NOMO-1 treated with dmso at 0.1 percent for 144 hours (cell line): Measurements from ENCODE around the gene DAGLB.

ENCODE experiments used
- DNase-seq: peaks from one replicate; lab custom pipeline; 2025; ENCODE audit not compliant: unreplicated experiment; lab: John Stamatoyannopoulos, UW

DAGLB gene, protein sequence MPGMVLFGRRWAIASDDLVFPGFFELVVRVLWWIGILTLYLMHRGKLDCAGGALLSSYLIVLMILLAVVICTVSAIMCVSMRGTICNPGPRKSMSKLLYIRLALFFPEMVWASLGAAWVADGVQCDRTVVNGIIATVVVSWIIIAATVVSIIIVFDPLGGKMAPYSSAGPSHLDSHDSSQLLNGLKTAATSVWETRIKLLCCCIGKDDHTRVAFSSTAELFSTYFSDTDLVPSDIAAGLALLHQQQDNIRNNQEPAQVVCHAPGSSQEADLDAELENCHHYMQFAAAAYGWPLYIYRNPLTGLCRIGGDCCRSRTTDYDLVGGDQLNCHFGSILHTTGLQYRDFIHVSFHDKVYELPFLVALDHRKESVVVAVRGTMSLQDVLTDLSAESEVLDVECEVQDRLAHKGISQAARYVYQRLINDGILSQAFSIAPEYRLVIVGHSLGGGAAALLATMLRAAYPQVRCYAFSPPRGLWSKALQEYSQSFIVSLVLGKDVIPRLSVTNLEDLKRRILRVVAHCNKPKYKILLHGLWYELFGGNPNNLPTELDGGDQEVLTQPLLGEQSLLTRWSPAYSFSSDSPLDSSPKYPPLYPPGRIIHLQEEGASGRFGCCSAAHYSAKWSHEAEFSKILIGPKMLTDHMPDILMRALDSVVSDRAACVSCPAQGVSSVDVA

DNA sequence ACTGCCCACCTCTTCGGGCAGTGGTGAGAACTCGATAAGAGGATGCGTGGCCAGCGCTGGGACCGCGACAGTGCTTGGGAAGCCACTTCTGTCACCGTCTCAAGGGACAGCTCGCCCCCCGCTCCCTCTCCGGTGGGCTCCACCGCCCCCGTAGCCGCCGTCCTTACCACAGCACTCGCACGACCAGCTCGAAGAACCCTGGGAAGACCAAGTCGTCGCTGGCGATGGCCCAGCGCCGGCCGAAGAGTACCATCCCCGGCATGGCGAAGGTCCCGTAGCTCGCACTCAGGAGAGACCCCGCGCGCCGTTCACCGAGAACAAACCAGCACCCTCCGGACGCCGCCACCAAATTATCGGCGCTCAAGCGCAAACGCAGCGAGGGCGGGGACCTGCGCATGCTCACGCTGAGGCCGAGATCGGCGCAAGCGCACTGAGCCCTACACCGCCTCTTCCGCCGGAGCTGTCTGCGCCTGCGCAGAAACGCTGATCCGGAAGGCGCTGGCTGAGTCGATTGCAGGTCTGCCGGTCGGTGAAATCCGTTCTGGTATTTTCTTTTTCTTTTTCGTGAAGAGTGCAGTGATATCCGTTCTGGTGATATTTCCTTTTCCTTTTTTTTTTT lies at the start of gene DAGLB:
Gene DAGLB (minus strand): TSS at position 374 of the 619 bp plus-strand sequence. CDS start 112 bp downstream, at position 262.
- peak; percentile 88 for DNase-seq

GRCh38 chr7:6497637-6497905 lies 49.8 kb upstream of the DAGLB start:
- DNase-seq, result no peak

- no peak for DNase-seq
Observed at GRCh38 chr7:6496842-6497636, 49.3 kb upstream of the DAGLB start.

DNA sequence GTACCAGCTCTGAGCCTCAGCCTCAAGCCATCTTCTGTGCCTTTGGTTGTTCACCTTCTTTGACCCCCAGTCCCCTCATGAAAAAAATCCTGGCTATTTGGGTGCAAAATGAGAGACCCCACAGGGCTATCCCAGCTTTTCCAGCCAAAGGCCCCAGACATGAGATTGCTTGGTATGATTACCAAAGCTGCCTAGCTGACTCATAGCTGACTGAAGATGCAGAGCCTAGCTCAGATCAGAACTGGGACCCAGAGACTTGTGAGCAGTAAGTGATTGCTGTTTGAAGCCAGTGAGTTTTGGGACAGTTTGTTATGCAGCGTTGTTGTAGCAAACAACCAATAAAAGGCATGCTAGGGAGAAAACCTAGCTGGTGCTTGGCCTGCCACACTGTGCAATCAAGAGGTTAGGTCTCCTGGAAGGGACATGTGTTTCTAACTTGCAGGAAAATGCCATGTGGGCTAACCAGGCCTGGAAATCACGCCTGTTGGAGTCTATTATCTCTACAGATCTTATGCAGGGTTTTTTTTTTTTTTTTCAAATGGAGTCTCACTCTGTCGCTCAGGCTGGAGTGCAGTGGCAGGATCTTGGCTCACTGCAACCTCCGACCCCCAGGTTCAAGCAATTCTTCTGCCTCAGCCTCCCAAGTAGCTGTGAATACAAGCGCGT lies 48.0 kb upstream of the DAGLB start:
- DNase-seq, result no peak

- no peak for DNase-seq
Observed at GRCh38 chr7:6494365-6494764, 46.6 kb upstream of the DAGLB start.

GRCh38 chr7:6491194-6491593 lies 43.4 kb upstream of the DAGLB start:
- no peak for DNase-seq

GRCh38 chr7:6489612-6490011 lies 41.9 kb upstream of the DAGLB start:
- DNase-seq, result no peak

DNA sequence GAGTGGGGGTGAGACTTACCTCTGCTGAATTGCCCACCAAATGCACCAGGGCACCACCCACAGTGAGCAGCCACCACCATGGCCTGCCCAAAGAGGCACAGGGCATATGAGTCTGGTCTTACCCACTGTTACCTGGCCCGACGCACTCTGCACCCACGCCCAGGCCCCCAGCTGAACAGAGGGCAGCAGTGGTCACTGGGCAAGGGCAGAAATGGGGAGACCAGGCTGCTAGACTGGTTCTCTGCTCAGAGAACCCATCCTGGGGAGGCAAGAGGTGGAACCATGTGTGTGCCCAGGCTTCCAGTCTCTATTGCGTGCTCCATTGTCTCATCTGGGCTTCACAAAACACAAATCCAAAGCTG lies 39.4 kb upstream of the DAGLB start:
- no peak for DNase-seq

GRCh38 chr7:6486438-6487183 lies 38.9 kb upstream of the DAGLB start:
- no peak for DNase-seq

DNA sequence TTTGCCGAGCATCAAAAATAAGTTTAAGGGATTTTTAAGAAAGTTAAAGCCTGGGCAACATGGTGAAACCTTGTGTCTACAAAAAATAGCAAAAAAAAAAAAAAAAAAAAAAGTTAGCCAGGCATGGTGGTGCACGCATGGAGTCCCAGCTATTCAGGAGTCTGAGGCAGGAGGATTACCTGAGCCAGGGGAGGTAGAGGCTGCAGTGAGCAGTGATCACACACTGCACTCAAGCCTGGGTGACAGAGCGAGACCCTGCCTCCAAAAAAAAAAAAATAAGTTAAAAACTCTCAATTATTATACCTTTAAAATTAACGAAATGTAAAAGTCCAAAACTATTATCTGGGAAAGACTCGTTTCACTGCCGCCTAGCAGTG lies 35.0 kb upstream of the DAGLB start:
- DNase-seq, result no peak

DNA sequence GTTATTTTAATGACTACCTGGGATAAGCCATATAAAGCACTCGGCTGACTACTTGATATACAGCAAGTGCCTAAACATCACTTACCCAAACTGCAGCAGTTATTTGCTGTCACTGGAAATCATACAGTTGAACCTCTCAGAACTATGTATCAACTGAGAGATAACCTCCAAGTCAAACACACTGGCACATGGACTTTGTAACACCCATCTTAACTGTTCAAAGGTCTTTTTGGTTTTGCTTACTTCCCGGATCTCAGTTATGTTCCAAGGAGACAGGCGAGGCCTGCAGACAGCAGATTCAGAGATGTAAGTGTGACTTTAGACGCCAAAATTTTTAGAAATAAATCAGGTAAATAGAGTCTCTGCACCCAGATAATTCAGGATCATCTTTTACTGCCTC lies 34.6 kb upstream of the DAGLB start:
- no peak for DNase-seq

DNA sequence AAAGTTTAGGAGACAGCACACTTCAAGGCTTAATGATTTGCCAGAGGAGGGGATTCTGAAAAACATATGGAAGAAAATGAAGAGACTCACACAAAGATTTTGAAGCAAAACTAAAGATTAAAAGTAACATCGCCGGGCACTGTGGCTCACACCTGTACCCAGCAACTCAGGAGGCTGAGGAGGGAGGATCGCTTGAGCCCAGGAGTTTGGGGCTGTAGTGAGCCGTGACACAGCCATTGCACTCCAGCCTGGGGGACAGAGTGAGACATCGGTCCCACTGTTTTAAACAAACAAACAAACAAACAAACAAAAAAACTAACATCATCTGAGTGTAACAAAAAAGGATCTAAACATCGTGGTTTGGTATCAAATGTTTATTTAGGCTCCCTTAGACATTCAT lies 33.7 kb upstream of the DAGLB start:
- DNase-seq, result no peak

DNA sequence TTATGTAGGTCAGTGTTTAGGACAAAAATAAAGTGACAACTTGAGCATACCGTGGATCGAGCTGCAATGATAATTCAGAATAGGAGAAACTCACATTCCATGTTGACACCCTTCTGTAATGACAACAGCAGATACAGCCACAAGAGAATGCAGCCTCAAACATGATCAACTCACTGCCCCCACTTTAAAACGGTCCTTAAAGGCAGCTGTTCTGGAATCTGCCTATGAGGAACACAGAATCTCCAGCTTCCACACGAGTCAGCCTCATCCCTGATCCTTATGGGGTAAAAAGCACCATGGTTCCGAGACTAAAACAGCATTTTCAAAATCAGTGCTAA lies 32.5 kb upstream of the DAGLB start:
- no peak for DNase-seq

- no peak for DNase-seq
Observed at GRCh38 chr7:6479067-6479466, 31.3 kb upstream of the DAGLB start.

- no peak for DNase-seq
Observed at GRCh38 chr7:6478186-6478585, 30.4 kb upstream of the DAGLB start.

GRCh38 chr7:6477318-6477660 lies 29.5 kb upstream of the DAGLB start:
- no peak for DNase-seq

- DNase-seq, result no peak
Observed at GRCh38 chr7:6476596-6477317, 29.0 kb upstream of the DAGLB start.

GRCh38 chr7:6475433-6476186 lies 27.9 kb upstream of the DAGLB start:
- DNase-seq, result no peak

- DNase-seq, result no peak
Observed at GRCh38 chr7:6465862-6466261, 18.1 kb upstream of the DAGLB start.
